Endothelial cell of umbilical vein (primary cell): ENCODE measurements around the gene ARHGDIA. TPM values are rescaled to one million over a fixed set of nuclear protein-coding genes. Genes with fewer than 3 reads are reported as not detected.

ENCODE experiments used
- BruUV-seq: library from RNA; stranded (reverse); fragments of 400-500 nt; replicated peaks from 2 replicates; lab custom pipeline; 2021; lab: Mats Ljungman, UMichigan
- CTCF ChIA-PET: fragments of 300-600, 350-600 bp; sonication (Branson Sonifier 250); formaldehyde crosslinking; loops from one replicate; lab custom pipeline; 2021; ENCODE audit warnings: antibody characterized with exemption, inconsistent platforms; lab: Charles Lee
- POLR2A ChIA-PET: fragments of 300-600, 350-600 bp; sonication (Branson Sonifier 250); formaldehyde crosslinking; loops from one replicate; lab custom pipeline; 2021; ENCODE audit warnings: antibody characterized with exemption, inconsistent platforms; lab: Charles Lee
- DNase-seq: peaks from one replicate; pipeline ENCODE4 v3.0.0-alpha.2; 2011; ENCODE audit warnings: low read depth, low spot score
- FAIRE-seq: peaks from 2 replicates; lab custom pipeline; 2011; peaks lifted over from hg19 to GRCh38; lab: Jason Lieb, UNC
- H2AFZ ChIP-seq: 2 replicates; pipeline ENCODE4 v1.6.0; 2012; ENCODE audit warnings: low read depth, low read length, control low read depth, inconsistent platforms
- H3K27ac ChIP-seq: 2 replicates; pipeline ENCODE4 v1.5.1; 2011; ENCODE audit warnings: low read depth, mild to moderate bottlenecking, control low read depth, low read length, moderate library complexity; ENCODE audit not compliant: insufficient read depth
- H3K27me3 ChIP-seq, 2 experiments: 2 replicates each; pipeline versions ENCODE4 v1.6.0 to v1.6.1; 2011; ENCODE audit warnings: low read length in 2 of 2, mixed read lengths in 1 of 2; ENCODE audit not compliant: control insufficient read depth in 2 of 2, insufficient read depth in 2 of 2
- H3K36me3 ChIP-seq, 2 experiments: 2 replicates in 1 of 2; 3 replicates in 1 of 2; pipeline ENCODE4 v1.5.1; 2011; ENCODE audit warnings: low read length in 2 of 2, mild to moderate bottlenecking in 1 of 2, moderate library complexity in 1 of 2; ENCODE audit not compliant: control insufficient read depth in 2 of 2, insufficient read depth in 2 of 2; ENCODE audit errors: extremely low read depth in 1 of 2
- H3K4me1 ChIP-seq: 3 replicates; pipeline ENCODE4 v1.5.1; 2011; ENCODE audit warnings: mild to moderate bottlenecking, low read length; ENCODE audit not compliant: control insufficient read depth, insufficient read depth; ENCODE audit errors: extremely low read depth
- H3K4me2 ChIP-seq: 2 replicates; pipeline ENCODE4 v1.6.1; 2011; ENCODE audit warnings: low read length, control low read depth, mixed read lengths; ENCODE audit not compliant: insufficient read depth
- H3K4me3 ChIP-seq, 3 experiments: fragments of 200-600 bp in 1 of 3; sonication (generic), shearing (Covaris generic) in 1 of 3; replicated peaks in 1 of 3; 2 replicates each; pipeline ENCODE4 v1.5.1; 2011 to 2016; ENCODE audit warnings: control low read depth in 3 of 3, low read length in 3 of 3, mild to moderate bottlenecking in 2 of 3, inconsistent platforms in 1 of 3, low read depth in 1 of 3, moderate library complexity in 1 of 3; ENCODE audit not compliant: insufficient read depth in 1 of 3
- H3K79me2 ChIP-seq: 2 replicates; pipeline ENCODE4 v1.6.0; 2012; ENCODE audit warnings: low read length, inconsistent platforms; ENCODE audit not compliant: control insufficient read depth, insufficient read depth
- H3K9ac ChIP-seq: replicated peaks from 2 replicates; pipeline ENCODE3; 2011; ENCODE audit warnings: low read length, control low read depth; ENCODE audit not compliant: insufficient read depth; ENCODE audit errors: extremely low read depth
- H3K9me1 ChIP-seq: replicated peaks from 3 replicates; pipeline ENCODE4 v1.6.0; 2011; ENCODE audit warnings: mild to moderate bottlenecking, low read length; ENCODE audit not compliant: control insufficient read depth, insufficient read depth; ENCODE audit errors: extremely low read depth
- H3K9me3 ChIP-seq: replicated peaks from 2 replicates; pipeline ENCODE4 v1.5.1; 2012; ENCODE audit warnings: low read length, inconsistent platforms; ENCODE audit not compliant: control insufficient read depth, insufficient read depth
- H4K20me1 ChIP-seq: replicated peaks from 2 replicates; pipeline ENCODE3; 2011; ENCODE audit warnings: mild to moderate bottlenecking, low read length; ENCODE audit not compliant: control insufficient read depth, insufficient read depth; ENCODE audit errors: extremely low read depth
- CTCF ChIP-seq, 2 donors: IDR thresholded peaks; 1 replicate in 1 of 2; 2 replicates in 1 of 2; pipeline ENCODE4 v1.5.1; 2011; ENCODE audit warnings: low read length in 2 of 2, mild to moderate bottlenecking in 2 of 2, moderate library complexity in 2 of 2, control low read depth in 1 of 2, inconsistent platforms in 1 of 2, low read depth in 1 of 2; ENCODE audit not compliant: insufficient read depth in 1 of 2; ENCODE audit errors: extremely low read depth in 1 of 2
- EZH2 ChIP-seq: IDR thresholded peaks from 2 replicates; pipeline ENCODE4 v1.6.1; 2012; ENCODE audit warnings: borderline replicate concordance, low read depth, mild to moderate bottlenecking, moderate library complexity, low read length, inconsistent platforms; ENCODE audit not compliant: severe bottlenecking
- FOS ChIP-seq: IDR thresholded peaks from 2 replicates; pipeline ENCODE4 v1.6.1; 2011; ENCODE audit warnings: mild to moderate bottlenecking, low read length, moderate library complexity, borderline replicate concordance; ENCODE audit not compliant: insufficient read depth
- GATA2 ChIP-seq: IDR thresholded peaks from 2 replicates; pipeline ENCODE4 v1.7.0; 2011; ENCODE audit warnings: low read depth, mild to moderate bottlenecking, moderate library complexity, mixed read lengths, low read length; ENCODE audit not compliant: insufficient read length, insufficient read depth
- JUN ChIP-seq: IDR thresholded peaks from 2 replicates; pipeline ENCODE4 v1.6.1; 2011; ENCODE audit warnings: borderline replicate concordance, low read depth; ENCODE audit not compliant: insufficient read length, insufficient read depth
- MAX ChIP-seq: IDR thresholded peaks from 2 replicates; pipeline ENCODE4 v1.6.1; 2011; ENCODE audit not compliant: insufficient read depth, insufficient read length
- MYC ChIP-seq: IDR thresholded peaks from one replicate; pipeline ENCODE4 v1.6.1; 2011; ENCODE audit warnings: mild to moderate bottlenecking, low read depth, low read length
- POLR2A ChIP-seq: IDR thresholded peaks from 2 replicates; pipeline ENCODE4 v1.6.1; 2012; ENCODE audit warnings: low read depth, mild to moderate bottlenecking, control low read depth, low read length
- POLR2AphosphoS5 ChIP-seq: IDR thresholded peaks from 2 replicates; pipeline ENCODE4 v1.6.1; 2012; ENCODE audit warnings: low read depth, mild to moderate bottlenecking, control low read depth, low read length, moderate library complexity; ENCODE audit not compliant: insufficient read depth
- dilution Hi-C: fragments of 300-500 bp; cut with MboI; formaldehyde crosslinking; loops from one replicate; pipeline ENCODE4 v1.15.0; 2019; ENCODE audit warnings: low sequenced_read_pairs; ENCODE audit not compliant: extremely low pct_ligation_motif_present
- intact Hi-C: fragments of 100-400 bp; cut with micrococcal nuclease; formaldehyde crosslinking; loops from one replicate; pipeline ENCODE4 v1.10.0; 2022
- polyA plus RNA-seq, 4 experiments: library from polyadenylated mRNA; depleted of rRNA in 3 of 4; stranded (reverse) in 3 of 4; unstranded in 1 of 4; fragments of >200 nt; gene quantifications; 2 replicates each; pipeline versions ENCODE4 v1.2.1 to v1.2.3, GENCODE V29; 2011 to 2012; ENCODE audit warnings: missing spikeins in 1 of 4
- total RNA-seq: library from RNA; stranded (reverse); gene quantifications from 2 replicates; pipeline ENCODE4 v1.2.3, GENCODE V29; 2021

ARHGDIA gene
- total and polyA plus RNA-seq, 2 donors (not counting 3 experiments of a cell fraction or from before 2014, with no cell fraction given), result 358 to 645 TPM

- no peak overlapping the region for H3K4me3 ChIP-seq
- dilution Hi-C loops, result no loop called here
- H3K9ac ChIP-seq, result no peak overlapping the region
- no peaks in the 10 kb centered on the region for H3K9me3 ChIP-seq
- no peak overlapping the region for H3K27ac ChIP-seq
- H3K4me2 ChIP-seq, result no peak overlapping the region
- FAIRE-seq (no peak), DNase-seq (no peak)
- peaks cover 3% of the 10 kb centered on the region for H3K4me1 ChIP-seq
- TF ChIP-seq CTCF (IDR thresholded peaks at IDR 0.05; ENCODE audit: extremely low read depth in 1 of 2, insufficient read depth in 1 of 2, low read depth in 1 of 2, low read length in 2 of 2) (no peak), POLR2A (no peak), MYC (no peak), JUN (no peak), POLR2AphosphoS5 (no peak), EZH2 (no peak), MAX (no peak), GATA2 (no peak), FOS (no peak)
- no peaks in the 10 kb centered on the region for H3K79me2 ChIP-seq
- H3K36me3 ChIP-seq, result peaks cover 2 to 5% of the 10 kb centered on the region in 2 experiments
- POLR2A ChIA-PET, result interaction anchor here (0.6 kb wide), 1 partner anchor 12 kb away, joined by 8 read pairs; no protein-coding TSS in a partner anchor
- CTCF ChIA-PET, result interaction anchor here (1.7 kb wide), 1 partner anchor 11 kb away, joined by 4 read pairs; no protein-coding TSS in a partner anchor
- H2AFZ ChIP-seq, result no peak overlapping the region
- H3K9me1 ChIP-seq, result no peaks in the 10 kb centered on the region
- intact Hi-C loops, result no loop called here
- H3K27me3 ChIP-seq, result no peaks in the 10 kb centered on the region
- BruUV-seq, result no TSS peak
- no peaks in the 10 kb centered on the region for H4K20me1 ChIP-seq
Observed at GRCh38 chr17:81903896-81904599, 32.9 kb upstream of the ARHGDIA start.
